ENCODE measurements around the gene RAD17.
"Not testable (repeated sequence)": the region's sequence is repeated elsewhere in the genome, so short reads cannot be mapped to it uniquely, and the experiment has no call there.

Gene RAD17

GRCh38 chr5:69378376-69378775 is 8.8 kb downstream of the RAD17 start:
- DNase-seq, result no peak

- no peak for DNase-seq
Observed at GRCh38 chr5:69404659-69405330, 35.2 kb downstream of the RAD17 start.

GRCh38 chr5:69414885-69415583 is 45.4 kb downstream of the RAD17 start, which contains the start of gene MARVELD2:
Gene MARVELD2 (plus strand): TSS chr5:69415116. CDS start chr5:69419386, 4,270 bp downstream.
- no peak for DNase-seq

GRCh38 chr5:69415584-69415958 is 46.0 kb downstream of the RAD17 start:
- no peak for DNase-seq

GRCh38 chr5:69416180-69416579 is 46.6 kb downstream of the RAD17 start:
- DNase-seq, result no peak

GRCh38 chr5:69416699-69417098 is 47.1 kb downstream of the RAD17 start:
- DNase-seq, result no peak

- no peak for DNase-seq
Observed at GRCh38 chr5:69418554-69418953, 48.9 kb downstream of the RAD17 start.

- DNase-seq, result no peak
Observed at GRCh38 chr5:69431424-69432303, 62.0 kb downstream of the RAD17 start.

GRCh38 chr5:69432412-69433206 is 63.0 kb downstream of the RAD17 start:
- DNase-seq, result no peak

- not testable (repeated sequence) for DNase-seq
Observed at GRCh38 chr5:69435276-69435884, 65.8 kb downstream of the RAD17 start.

- no peak for DNase-seq
Observed at GRCh38 chr5:69444127-69444754, 74.6 kb downstream of the RAD17 start.

GRCh38 chr5:69449511-69449910 is 79.9 kb downstream of the RAD17 start:
- no peak for DNase-seq

GRCh38 chr5:69450116-69450515 is 80.5 kb downstream of the RAD17 start:
- DNase-seq, result no peak

GRCh38 chr5:69450527-69450926 is 80.9 kb downstream of the RAD17 start:
- DNase-seq, result not testable (repeated sequence)

GRCh38 chr5:69451941-69452647 is 82.5 kb downstream of the RAD17 start:
- no peak for DNase-seq

- not testable (repeated sequence) for DNase-seq
Observed at GRCh38 chr5:69453487-69453886, 83.9 kb downstream of the RAD17 start.

GRCh38 chr5:69454460-69455249 is 85.0 kb downstream of the RAD17 start:
- no peak for DNase-seq

- not testable (repeated sequence) for DNase-seq
Observed at GRCh38 chr5:69455428-69455988, 85.9 kb downstream of the RAD17 start.

GRCh38 chr5:69462170-69462569 is 92.6 kb downstream of the RAD17 start:
- no peak for DNase-seq

Data from NCI-H1694 treated with DMSO at 0.1 percent for 48 hours (cell line).